ENCODE results near the gene MAP4K2. TPM values are rescaled to one million over a fixed set of nuclear protein-coding genes. Genes with fewer than 3 reads are reported as not detected.

Gene MAP4K2
- total RNA-seq = 10 to 100 TPM; 23.3 to 41.8 TPM
- 10 to 100 TPM; 15.0 to 24.3 TPM for polyA plus RNA-seq
- long read RNA-seq, donor 1, full-length matches to known transcripts = 3 of 3 reads
- long read RNA-seq, donor 1, partial matches to known transcripts = 0 of 3 reads
- long read RNA-seq, donor 1, other reads (novel, unspliced or antisense) = 0 of 3 reads
- long read RNA-seq, donor 2 = 0 reads
- long read RNA-seq, donor 3 = 0 reads
- long read RNA-seq, donor 4 = 0 reads
- long read RNA-seq, donor 5, full-length matches to known transcripts = 2 of 2 reads
- long read RNA-seq, donor 5, partial matches to known transcripts = 0 of 2 reads
- long read RNA-seq, donor 5, other reads (novel, unspliced or antisense) = 0 of 2 reads

GRCh38 chr11:64803158-64803845, at the start of gene MAP4K2:
Gene MAP4K2 (minus strand): TSS chr11:64803214. CDS start chr11:64803149, 65 bp downstream.
- Histone ChIP-seq H3K4me1 (ENCODE audit: control insufficient read depth in 5 of 5, insufficient read depth in 5 of 5, low read length in 5 of 5) (peaks cover 0 to 24% (median 11%) of the 10 kb centered on the region in 5 donors), H3K27me3 (ENCODE audit: control insufficient read depth in 3 of 3, insufficient read depth in 3 of 3, low read length in 2 of 3) (no peaks in the 10 kb centered on the region), H3K36me3 (ENCODE audit: control insufficient read depth in 4 of 4, insufficient read depth in 4 of 4, low read length in 4 of 4) (peaks cover 0 to 28% (median 20%) of the 10 kb centered on the region in 4 donors), H3K4me3 (peak within 1 kb of the TSS; percentile 45), H3K9me3 (ENCODE audit: control insufficient read depth in 4 of 4, insufficient read depth in 3 of 4, low read length in 3 of 4) (no peaks in the 10 kb centered on the region), H3K27ac (ENCODE audit: low read depth in 1 of 2, low read length in 1 of 2) (peak within 1 kb of the TSS; percentile 87 to 91), H3K9ac (ENCODE audit: insufficient read depth in 1 of 2, low read length in 2 of 2) (peak within 1 kb of the TSS; percentile 6 to 73)
- 1% methylated on average over 23 to 58 of the region's 58 CpGs for WGBS, 2 donors
- no peak for TF ChIP-seq CTCF (IDR thresholded peaks at IDR 0.05; ENCODE audit: control extremely low read depth, extremely low read depth)
- ATAC-seq (ENCODE audit: insufficient read depth, low FRiP score) (peak; percentile 94), DNase-seq (peak; percentile 93 to 95 (median 95))

- H3K9ac ChIP-seq (ENCODE audit: insufficient read depth in 1 of 2, low read length in 2 of 2) = no peak overlapping the region
- ATAC-seq (ENCODE audit: insufficient read depth, low FRiP score) (no peak), DNase-seq (no peak)
- H3K4me1 ChIP-seq (ENCODE audit: control insufficient read depth in 5 of 5, insufficient read depth in 5 of 5, low read length in 5 of 5) = peaks cover 0 to 46% (median 14%) of the 10 kb centered on the region in 5 donors
- peak overlapping the region in 1 of 2 donors; percentile 39 for H3K27ac ChIP-seq (ENCODE audit: low read depth in 1 of 2, low read length in 1 of 2)
- H3K27me3 ChIP-seq (ENCODE audit: control insufficient read depth in 3 of 3, insufficient read depth in 3 of 3, low read length in 2 of 3) = no peaks in the 10 kb centered on the region
- H3K36me3 ChIP-seq (ENCODE audit: control insufficient read depth in 4 of 4, insufficient read depth in 4 of 4, low read length in 4 of 4) = peaks cover 0 to 18% (median 3%) of the 10 kb centered on the region in 4 donors
- H3K9me3 ChIP-seq (ENCODE audit: control insufficient read depth in 4 of 4, insufficient read depth in 3 of 4, low read length in 3 of 4) = no peaks in the 10 kb centered on the region
- no peak overlapping the region for H3K4me3 ChIP-seq
- WGBS, 2 donors = 72 to 80% methylated on average over 8 of the region's 8 CpGs
- no peak for TF ChIP-seq CTCF (IDR thresholded peaks at IDR 0.05; ENCODE audit: control extremely low read depth, extremely low read depth)
Observed at GRCh38 chr11:64851831-64852351, 48.9 kb upstream of the MAP4K2 start.

- Histone ChIP-seq H3K36me3 (ENCODE audit: control insufficient read depth in 4 of 4, insufficient read depth in 4 of 4, low read length in 4 of 4) (peaks cover 0 to 18% (median 3%) of the 10 kb centered on the region in 4 donors), H3K4me1 (ENCODE audit: control insufficient read depth in 5 of 5, insufficient read depth in 5 of 5, low read length in 5 of 5) (peaks cover 0 to 38% (median 10%) of the 10 kb centered on the region in 5 donors), H3K27ac (ENCODE audit: low read depth in 1 of 2, low read length in 1 of 2) (peak overlapping the region; percentile 34 to 85), H3K27me3 (ENCODE audit: control insufficient read depth in 3 of 3, insufficient read depth in 3 of 3, low read length in 2 of 3) (no peaks in the 10 kb centered on the region), H3K9ac (ENCODE audit: insufficient read depth in 1 of 2, low read length in 2 of 2) (no peak overlapping the region), H3K4me3 (no peak overlapping the region), H3K9me3 (ENCODE audit: control insufficient read depth in 4 of 4, insufficient read depth in 3 of 4, low read length in 3 of 4) (no peaks in the 10 kb centered on the region)
- no peak for TF ChIP-seq CTCF (IDR thresholded peaks at IDR 0.05; ENCODE audit: control extremely low read depth, extremely low read depth)
- no peak for DNase-seq
- WGBS, 2 donors = 43 to 61% methylated on average over 13 of the region's 13 CpGs
- ATAC-seq (ENCODE audit: insufficient read depth, low FRiP score) = no peak
Observed at GRCh38 chr11:64850979-64851567, 48.1 kb upstream of the MAP4K2 start.

All from lung (tissue), 16 donors.